Psoas muscle (tissue), 8 donors: ENCODE data around the gene CENATAC. TPM values are rescaled to one million over a fixed set of nuclear protein-coding genes. Genes with fewer than 3 reads are reported as not detected.
"Not testable (repeated sequence)": the region's sequence is repeated elsewhere in the genome, so short reads cannot be mapped to it uniquely, and the experiment has no call there.

ENCODE experiments used
- ATAC-seq, 4 donors: fragments of 200-7000 bp; cut with Tn5 transposase; one replicate each; pipeline ENCODE4 v1.9.1; 2020; ENCODE audit warnings: moderate library complexity in 3 of 4, mild to moderate bottlenecking in 2 of 4
- DNase-seq, 2 donors: peaks; one replicate each; pipeline ENCODE4 v3.0.0-alpha.2; 2020
- H3K27ac ChIP-seq: fragments of 200-600 bp; one replicate; pipeline ENCODE4 v1.8.0; 2022
- H3K27me3 ChIP-seq, 3 donors: fragments of 200-600 bp in 1 of 3; one replicate each; pipeline versions ENCODE4 v1.6.1 to v1.8.0; 2013 to 2022; ENCODE audit warnings: low read length in 2 of 3, mild to moderate bottlenecking in 2 of 3, moderate library complexity in 1 of 3; ENCODE audit not compliant: insufficient read depth in 3 of 3
- H3K36me3 ChIP-seq, 2 donors: fragments of 200-600 bp in 1 of 2; one replicate each; pipeline versions ENCODE4 v1.6.1 to v1.8.0; 2013 to 2022; ENCODE audit warnings: low read depth in 1 of 2, mild to moderate bottlenecking in 1 of 2, moderate library complexity in 1 of 2; ENCODE audit not compliant: insufficient read depth in 1 of 2
- H3K4me1 ChIP-seq: fragments of 200-600 bp; one replicate; pipeline ENCODE4 v1.8.0; 2022
- H3K4me3 ChIP-seq: fragments of 200-600 bp; one replicate; pipeline ENCODE4 v1.8.0; 2022; ENCODE audit warnings: mild to moderate bottlenecking
- H3K9me3 ChIP-seq: fragments of 200-600 bp; one replicate; pipeline ENCODE4 v1.8.0; 2022
- CTCF ChIP-seq: fragments of 200-600 bp; IDR thresholded peaks from one replicate; pipeline ENCODE4 v1.8.0; 2022; ENCODE audit warnings: antibody characterized with exemption
- WGBS, 3 donors: extraction: QIAGEN DNeasy Blood & Tissue Kit; methylation state at CpG; one replicate each; pipeline versions ENCODE4 v1.1.6 to v1.1.7; 2013; 5-methylcytosine and 5-hydroxymethylcytosine counted together
- intact Hi-C, 2 donors: fragments of 100-400 bp; cut with DNase I; formaldehyde crosslinking; loops; one replicate each; pipeline versions ENCODE4 v1.11.0 to v1.14.2; 2022
- polyA plus RNA-seq, 3 donors: library from polyadenylated mRNA; stranded (reverse); fragments of 200-250 nt; gene quantifications; one replicate each; pipeline ENCODE4 v1.2.3, GENCODE V29; 2013
- total RNA-seq, 4 donors: library from RNA; stranded (reverse); fragmentation: NEBNext Ultra II Directional in 2 of 4; extraction: Animal tissue kit (Norgen Biotek cat#: 25700) in 2 of 4; gene quantifications; one replicate each; pipeline versions ENCODE4 v1.2.1 to v1.2.4, GENCODE V29; 2021 to 2023
- donor health status: healthy with polysubstance abuse.
- donor health status: DM: no; HTN: no; CAD: no; lungs with moderate emphysema.
- donor health status: Bipolar disorder and iron deficiency.
- donor health status: healthy.
- donor health status: DM: yes; HTN: yes; CAD: no.
- donor health status: DM: no; HTN: no; CAD: no.
- donor health status: DM: no; HTN: no; CAD: no.
- donor health status: DM: yes; HTN: yes; CAD: no.

The CENATAC gene
- total and polyA plus RNA-seq, 7 donors = 5.4 to 23.5 (median 10.1) TPM

- DNase-seq (no peak), ATAC-seq (no peak)
- no peaks in the 10 kb centered on the region for H3K9me3 ChIP-seq
- 84 to 93% (median 88%) methylated on average over 17 of the region's 17 CpGs for WGBS, 3 donors
- no peak overlapping the region for H3K4me3 ChIP-seq
- H3K4me1 ChIP-seq = peaks cover 19% of the 10 kb centered on the region
- no peaks in the 10 kb centered on the region for H3K27me3 ChIP-seq
- H3K36me3 ChIP-seq = peaks cover 5 to 70% of the 10 kb centered on the region in 2 donors
- TF ChIP-seq CTCF = no peak
- no peak overlapping the region for H3K27ac ChIP-seq
- intact Hi-C loops = loop anchor here (2.0 to 10.0 kb wide), 2 partner anchors 14 to 110 kb away; no protein-coding TSS in a partner anchor
Observed at GRCh38 chr11:119014209-119014924, 16.4 kb downstream of the CENATAC start.

GRCh38 chr11:119015054-119015611, 17.2 kb downstream of the CENATAC start:
- intact Hi-C loops = loop anchor here (1.0 to 10.0 kb wide), 4 partner anchors 14 to 110 kb away; partner anchors contain the start of gene BCL9L (in 1 of the 2)
- Histone ChIP-seq H3K27ac (peak overlapping the region; percentile 4), H3K9me3 (no peaks in the 10 kb centered on the region), H3K36me3 (peaks cover 5 to 69% of the 10 kb centered on the region in 2 donors), H3K4me1 (peaks cover 26% of the 10 kb centered on the region), H3K27me3 (no peaks in the 10 kb centered on the region), H3K4me3 (peak overlapping the region; percentile 88)
- DNase-seq (no peak), ATAC-seq (no peak)
- 50 to 67% (median 54%) methylated on average over 8 of the region's 8 CpGs for WGBS, 3 donors
- TF ChIP-seq CTCF = peak; percentile 7

GRCh38 chr11:119016216-119017009, 18.5 kb downstream of the CENATAC start:
- H3K36me3 ChIP-seq = peaks cover 5 to 69% of the 10 kb centered on the region in 2 donors
- peaks cover 37% of the 10 kb centered on the region for H3K4me1 ChIP-seq
- intact Hi-C loops = loop anchor here in 1 of 2 donors (5.0 to 10.0 kb wide), 2 partner anchors 89 to 112 kb away; partner anchors contain the start of gene BCL9L
- DNase-seq = no peak
- no peak for ATAC-seq
- H3K27ac ChIP-seq = peak overlapping the region; percentile 94
- H3K4me3 ChIP-seq = peak overlapping the region; percentile 88
- H3K27me3 ChIP-seq = no peaks in the 10 kb centered on the region
- WGBS, 3 donors = 58 to 71% (median 61%) methylated on average over 14 of the region's 14 CpGs
- TF ChIP-seq CTCF = no peak
- H3K9me3 ChIP-seq = no peaks in the 10 kb centered on the region

- H3K4me1 ChIP-seq = peaks cover 42% of the 10 kb centered on the region
- H3K36me3 ChIP-seq = peaks cover 5 to 69% of the 10 kb centered on the region in 2 donors
- H3K27ac ChIP-seq = peak overlapping the region; percentile 94
- H3K9me3 ChIP-seq, H3K27me3 ChIP-seq, DNase-seq, ATAC-seq: not testable (repeated sequence)
- 2 to 3% (median 2%) methylated on average over 10 of the region's 10 CpGs for WGBS, 3 donors
- peak overlapping the region; percentile 88 for H3K4me3 ChIP-seq
- intact Hi-C loops = loop anchor here in 1 of 2 donors (5.0 to 10.0 kb wide), 2 partner anchors 90 to 113 kb away; partner anchors contain the start of gene BCL9L
Observed at GRCh38 chr11:119017377-119017776, 19.4 kb downstream of the CENATAC start.
